Measurements from ENCODE around the gene GRK6. TPM values are rescaled to one million over a fixed set of nuclear protein-coding genes. Genes with fewer than 3 reads are reported as not detected.
A peak's percentile ranks its signal among the peaks of the same experiment; 100 is the strongest.

The GRK6 gene
- total and polyA plus RNA-seq, 11 donors = 6.8 to 33.2 (median 17.3) TPM

DNA sequence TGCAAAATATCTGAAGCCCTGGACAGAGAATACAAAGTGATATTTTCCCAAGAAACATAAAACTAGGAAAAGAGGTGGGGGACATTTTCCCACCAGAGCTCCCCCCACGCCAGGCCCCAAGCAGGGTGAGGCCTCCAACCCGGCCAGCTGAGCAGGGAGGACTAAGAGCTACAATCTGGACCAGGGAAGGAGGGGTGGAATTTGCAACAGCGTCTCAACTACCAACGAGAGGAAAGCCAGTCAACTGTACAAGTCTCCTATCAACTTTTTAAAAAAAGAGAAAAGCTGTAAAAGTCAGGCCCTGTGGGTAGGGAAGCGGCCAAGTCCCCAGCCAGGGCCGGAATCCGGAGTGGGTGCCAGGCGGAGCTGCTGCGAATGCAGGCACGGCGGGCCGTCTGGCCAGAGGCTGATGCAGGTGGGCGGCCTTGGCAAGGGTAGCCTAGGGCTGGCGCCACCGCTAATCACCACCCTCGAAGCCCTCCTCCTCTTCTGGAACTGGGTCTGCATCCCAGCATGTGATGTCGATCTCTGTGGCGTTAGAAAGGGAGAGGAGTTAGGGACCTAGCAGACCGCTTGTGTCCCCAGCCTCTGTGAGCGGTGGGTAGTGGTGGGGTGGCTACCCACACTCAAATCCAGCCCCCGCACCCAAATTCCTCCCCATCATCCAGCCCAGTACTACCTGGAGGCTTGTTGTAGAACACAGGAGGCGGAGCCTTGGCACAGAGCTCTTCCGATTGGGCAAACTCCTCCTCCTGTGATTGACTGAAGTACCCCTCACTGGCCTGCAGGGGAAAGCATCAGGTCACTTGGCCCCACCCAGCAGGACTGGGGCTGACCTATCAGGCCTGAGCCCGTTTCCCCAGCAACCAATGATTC, 30.7 kb downstream of the GRK6 start:
- no peak for TF ChIP-seq POLR2A (IDR thresholded peaks at IDR 0.05)
- TF ChIP-seq CTCF (IDR thresholded peaks at IDR 0.05) = peak in 11 of 12 donors; percentile 37 to 65 (median 50)
- ATAC-seq = peak; percentile 9 to 49 (median 47)
- Histone ChIP-seq H3K36me3 (peaks cover 0 to 25% (median 11%) of the 10 kb centered on the region in 9 donors), H3K27ac (peak overlapping the region in 5 of 12 donors; percentile 17 to 70 (median 44)), H3K27me3 (peaks cover 0 to 9% (median 0%) of the 10 kb centered on the region in 9 donors), H3K4me1 (peaks cover 0 to 57% (median 30%) of the 10 kb centered on the region in 12 donors), H3K9me3 (no peaks in the 10 kb centered on the region), H3K4me3 (no peak overlapping the region)
- intact Hi-C loops (cut with DNase I) = loop anchor here in 8 of 10 donors (1.0 to 10.0 kb wide), 4 partner anchors 40 to 142 kb away; partner anchors contain the start of genes MXD3 (in 5 of the 8) and PDLIM7 (in 3 of the 8)
- 76 to 82% (median 79%) methylated on average over 18 to 24 of the region's 24 CpGs for WGBS, 4 donors
- DNase-seq = peak in 4 of 5 donors; percentile 78 to 89 (median 86)

- DNase-seq = peak in 2 of 5 donors; percentile 31 to 60
- no peaks in the 10 kb centered on the region for H3K9me3 ChIP-seq
- peaks cover 0 to 2% (median 0%) of the 10 kb centered on the region in 9 donors for H3K27me3 ChIP-seq
- no peak overlapping the region for H3K4me3 ChIP-seq
- TF ChIP-seq POLR2A (IDR thresholded peaks at IDR 0.05) = no peak
- TF ChIP-seq CTCF (IDR thresholded peaks at IDR 0.05) = no peak
- ATAC-seq = no peak
- WGBS, 4 donors = 81 to 91% (median 86%) methylated on average over 8 to 20 of the region's 20 CpGs
- H3K27ac ChIP-seq = peak overlapping the region in 2 of 12 donors; percentile 24 to 70
- H3K4me1 ChIP-seq = peaks cover 0 to 57% (median 34%) of the 10 kb centered on the region in 12 donors
- peaks cover 0 to 25% (median 11%) of the 10 kb centered on the region in 9 donors for H3K36me3 ChIP-seq
- intact Hi-C loops (cut with DNase I) = loop anchor here in 7 of 10 donors (5.0 to 10.0 kb wide), 3 partner anchors 39 to 143 kb away; partner anchors contain the start of genes MXD3 (in 5 of the 7) and PDLIM7 (in 3 of the 7)
Observed at GRCh38 chr5:177457852-177458681, 31.6 kb downstream of the GRK6 start.

DNA sequence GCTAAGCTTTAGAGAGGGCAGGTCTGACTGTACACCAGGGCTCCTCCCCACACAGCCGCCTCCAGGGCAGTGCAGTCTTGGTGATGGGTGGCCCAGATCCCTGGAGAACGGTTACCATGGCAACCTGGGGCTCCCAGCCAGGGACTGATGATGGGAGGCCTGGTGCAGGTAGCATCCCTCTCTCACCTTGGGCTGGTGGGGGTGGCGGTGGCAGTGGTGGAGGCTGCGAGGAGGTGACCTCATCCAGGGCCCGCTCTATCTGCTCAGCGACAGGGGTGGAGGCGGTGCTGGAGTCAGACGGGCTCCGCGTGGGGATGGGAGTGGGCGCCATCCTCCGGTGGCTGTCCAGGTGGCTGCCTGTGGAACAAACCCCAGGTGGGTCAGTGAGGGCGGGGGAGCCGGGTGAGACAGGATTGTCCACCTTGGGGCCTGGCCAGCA, 32.5 kb downstream of the GRK6 start:
- no peaks in the 10 kb centered on the region for H3K27me3 ChIP-seq
- 89 to 97% (median 90%) methylated on average over 4 to 14 of the region's 14 CpGs for WGBS, 4 donors
- H3K9me3 ChIP-seq = no peaks in the 10 kb centered on the region
- peaks cover 0 to 54% (median 31%) of the 10 kb centered on the region in 12 donors for H3K4me1 ChIP-seq
- H3K36me3 ChIP-seq = peaks cover 0 to 25% (median 11%) of the 10 kb centered on the region in 9 donors
- intact Hi-C loops (cut with DNase I) = loop anchor here in 7 of 10 donors (5.0 to 10.0 kb wide), 3 partner anchors 38 to 144 kb away; partner anchors contain the start of genes MXD3 (in 5 of the 7) and PDLIM7 (in 3 of the 7)
- H3K27ac ChIP-seq = no peak overlapping the region
- DNase-seq = peak in 2 of 5 donors; percentile 24 to 54
- H3K4me3 ChIP-seq = no peak overlapping the region
- TF ChIP-seq CTCF (IDR thresholded peaks at IDR 0.05) (no peak), POLR2A (IDR thresholded peaks at IDR 0.05) (no peak)
- no peak for ATAC-seq

Data from heart left ventricle (tissue), 16 donors.